Caco-2 (cell line): ENCODE measurements around the gene SYT9. TPM values are rescaled to one million over a fixed set of nuclear protein-coding genes. Genes with fewer than 3 reads are reported as not detected.

Experiments used
- BruUV-seq: library from RNA; stranded (reverse); fragments of 400-500 nt; replicated peaks from 2 replicates; lab custom pipeline; 2021; lab: Mats Ljungman, UMichigan
- CTCF ChIA-PET: fragments of 300-600 bp; sonication (Branson Sonifier 250); formaldehyde crosslinking; loops from one replicate; lab custom pipeline; 2022; ENCODE audit warnings: antibody characterized with exemption; lab: Charles Lee
- POLR2A ChIA-PET: fragments of 300-600 bp; sonication (Branson Sonifier 250); formaldehyde crosslinking; loops from one replicate; lab custom pipeline; 2022; ENCODE audit warnings: antibody characterized with exemption; lab: Charles Lee
- DNase-seq, 2 experiments: peaks; one replicate each; pipeline versions ENCODE4 v3.0.0 to v3.0.0-alpha.2; 2020 to 2022
- H3K27me3 ChIP-seq: replicated peaks from 2 replicates; pipeline ENCODE4 v1.6.0; 2011; ENCODE audit warnings: low read length; ENCODE audit not compliant: control insufficient read depth, insufficient read depth
- H3K36me3 ChIP-seq: 2 replicates; pipeline ENCODE4 v1.5.1; 2011; ENCODE audit warnings: low read length; ENCODE audit not compliant: control insufficient read depth, insufficient read depth
- H3K4me1 ChIP-seq: fragments of 250-450 bp; sonication (Bioruptor Pico); 2 replicates; pipeline ENCODE4 v1.5.1; 2020; ENCODE audit warnings: mild to moderate bottlenecking
- H3K4me3 ChIP-seq: 2 replicates; pipeline ENCODE4 v1.5.1; 2011; ENCODE audit warnings: low read depth, mild to moderate bottlenecking, control low read depth, low read length
- H3K9me3 ChIP-seq: fragments of 250-450 bp; sonication (Bioruptor Pico); 2 replicates; pipeline ENCODE4 v1.5.1; 2020; ENCODE audit warnings: mild to moderate bottlenecking, moderate library complexity
- H3K27ac Mint-ChIP-seq: one replicate; pipeline ENCODE4 v1.8.0; 2022; ENCODE audit warnings: mixed read lengths; ENCODE audit not compliant: unreplicated experiment
- H3K27me3 Mint-ChIP-seq: one replicate; pipeline ENCODE4 v1.8.0; 2022; ENCODE audit warnings: mixed read lengths; ENCODE audit not compliant: insufficient read depth, unreplicated experiment
- H3K36me3 Mint-ChIP-seq: one replicate; pipeline ENCODE4 v1.8.0; 2022; ENCODE audit warnings: mild to moderate bottlenecking, mixed read lengths; ENCODE audit not compliant: insufficient read depth, unreplicated experiment
- H3K4me1 Mint-ChIP-seq: one replicate; pipeline ENCODE4 v1.8.0; 2022; ENCODE audit warnings: low read depth, mixed read lengths; ENCODE audit not compliant: unreplicated experiment
- H3K4me3 Mint-ChIP-seq: one replicate; pipeline ENCODE4 v1.8.0; 2022; ENCODE audit warnings: mild to moderate bottlenecking, moderate library complexity, mixed read lengths; ENCODE audit not compliant: unreplicated experiment
- H3K9me3 Mint-ChIP-seq: one replicate; pipeline ENCODE4 v1.8.0; 2022; ENCODE audit warnings: mixed read lengths; ENCODE audit not compliant: unreplicated experiment
- intact Hi-C: fragments of 100-400 bp; cut with micrococcal nuclease; formaldehyde crosslinking; loops from one replicate; pipeline ENCODE4 v1.10.0; 2022; ENCODE audit not compliant: unreplicated experiment
- total RNA-seq: library from RNA; stranded (reverse); gene quantifications from 2 replicates; pipeline ENCODE4 v1.2.3, GENCODE V29; 2022
- TF ChIP-seq, protein P1 (sequence below), 2 experiments: fragments of 200-600 bp in 1 of 2; IDR thresholded peaks; 1 replicate in 1 of 2; 2 replicates in 1 of 2; pipeline versions ENCODE4 v1.5.1 to v1.8.0; 2011 to 2022; ENCODE audit warnings: antibody characterized with exemption in 1 of 2, control low read depth in 1 of 2, inconsistent platforms in 1 of 2, low read depth in 1 of 2, low read length in 1 of 2, mild to moderate bottlenecking in 1 of 2, moderate library complexity in 1 of 2; ENCODE audit not compliant: insufficient read depth in 1 of 2, severe bottlenecking in 1 of 2, unreplicated experiment in 1 of 2

The SYT9 gene
- total RNA-seq, 1 experiment from 2014 or later = not detected

DNA sequence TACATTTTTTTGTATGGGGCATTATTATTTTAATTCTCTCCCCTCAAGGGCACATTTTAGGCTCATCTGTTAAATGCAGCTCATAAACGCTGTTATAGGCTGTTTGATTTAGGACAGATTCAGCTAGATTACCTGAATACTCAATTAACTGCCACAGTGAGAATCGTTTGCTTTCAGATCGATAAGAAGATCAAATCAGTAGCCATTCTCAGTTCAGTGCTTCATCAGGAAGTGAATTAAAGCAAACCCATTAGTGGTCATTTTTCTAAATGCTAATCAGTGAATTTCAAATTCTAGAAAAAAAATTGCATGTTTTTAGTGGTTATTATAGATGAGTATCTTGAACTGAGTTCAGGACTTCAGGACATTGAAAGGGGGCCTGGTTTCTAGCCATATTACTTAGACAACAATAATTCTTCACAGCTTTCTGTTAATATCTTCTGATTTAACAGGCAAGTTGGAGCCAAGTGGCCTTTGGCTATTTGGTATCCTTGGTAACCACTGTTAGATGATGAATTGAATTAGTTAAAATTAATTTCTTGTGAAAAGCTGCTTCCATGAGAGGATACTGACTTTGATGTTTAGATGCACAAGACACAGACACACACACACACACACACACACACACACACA, 18.6 kb downstream of the SYT9 start:
- Histone ChIP-seq H3K36me3 (no peaks in the 10 kb centered on the region), H3K9me3 (no peaks in the 10 kb centered on the region), H3K4me1 (no peaks in the 10 kb centered on the region), H3K4me3 (no peak overlapping the region), H3K27me3 (no peaks in the 10 kb centered on the region)
- TF ChIP-seq, protein P1, sequence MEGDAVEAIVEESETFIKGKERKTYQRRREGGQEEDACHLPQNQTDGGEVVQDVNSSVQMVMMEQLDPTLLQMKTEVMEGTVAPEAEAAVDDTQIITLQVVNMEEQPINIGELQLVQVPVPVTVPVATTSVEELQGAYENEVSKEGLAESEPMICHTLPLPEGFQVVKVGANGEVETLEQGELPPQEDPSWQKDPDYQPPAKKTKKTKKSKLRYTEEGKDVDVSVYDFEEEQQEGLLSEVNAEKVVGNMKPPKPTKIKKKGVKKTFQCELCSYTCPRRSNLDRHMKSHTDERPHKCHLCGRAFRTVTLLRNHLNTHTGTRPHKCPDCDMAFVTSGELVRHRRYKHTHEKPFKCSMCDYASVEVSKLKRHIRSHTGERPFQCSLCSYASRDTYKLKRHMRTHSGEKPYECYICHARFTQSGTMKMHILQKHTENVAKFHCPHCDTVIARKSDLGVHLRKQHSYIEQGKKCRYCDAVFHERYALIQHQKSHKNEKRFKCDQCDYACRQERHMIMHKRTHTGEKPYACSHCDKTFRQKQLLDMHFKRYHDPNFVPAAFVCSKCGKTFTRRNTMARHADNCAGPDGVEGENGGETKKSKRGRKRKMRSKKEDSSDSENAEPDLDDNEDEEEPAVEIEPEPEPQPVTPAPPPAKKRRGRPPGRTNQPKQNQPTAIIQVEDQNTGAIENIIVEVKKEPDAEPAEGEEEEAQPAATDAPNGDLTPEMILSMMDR (IDR thresholded peaks at IDR 0.05; ENCODE audit: insufficient read depth in 1 of 2, low read depth in 1 of 2, low read length in 1 of 2, severe bottlenecking in 1 of 2, unreplicated experiment in 1 of 2) = no peak
- POLR2A ChIA-PET = no interaction called here
- CTCF ChIA-PET = no interaction called here
- H3K9me3 Mint-ChIP-seq = no peaks in the 10 kb centered on the region
- no TSS peak for BruUV-seq
- H3K4me3 Mint-ChIP-seq = no peak overlapping the region
- H3K4me1 Mint-ChIP-seq = no peaks in the 10 kb centered on the region
- peaks cover 10% of the 10 kb centered on the region for H3K27me3 Mint-ChIP-seq
- no peak overlapping the region for H3K27ac Mint-ChIP-seq
- no peaks in the 10 kb centered on the region for H3K36me3 Mint-ChIP-seq
- DNase-seq = no peak
- intact Hi-C loops = loop anchor here (10.0 kb wide), 1 partner anchor 164 kb away; no protein-coding TSS in a partner anchor

- TF ChIP-seq, protein P1 (IDR thresholded peaks at IDR 0.05; ENCODE audit: insufficient read depth in 1 of 2, low read depth in 1 of 2, low read length in 1 of 2, severe bottlenecking in 1 of 2, unreplicated experiment in 1 of 2) = no peak
- CTCF ChIA-PET = no interaction called here
- no peaks in the 10 kb centered on the region for H3K9me3 Mint-ChIP-seq
- Histone ChIP-seq H3K4me1 (no peaks in the 10 kb centered on the region), H3K27me3 (no peaks in the 10 kb centered on the region), H3K4me3 (no peak overlapping the region), H3K9me3 (no peaks in the 10 kb centered on the region), H3K36me3 (no peaks in the 10 kb centered on the region)
- no peak overlapping the region for H3K4me3 Mint-ChIP-seq
- intact Hi-C loops = loop anchor here (10.0 kb wide), 1 partner anchor 162 kb away; no protein-coding TSS in a partner anchor
- H3K27ac Mint-ChIP-seq = no peak overlapping the region
- POLR2A ChIA-PET = no interaction called here
- no peaks in the 10 kb centered on the region for H3K4me1 Mint-ChIP-seq
- peaks cover 6% of the 10 kb centered on the region for H3K36me3 Mint-ChIP-seq
- no peak for DNase-seq
- no TSS peak for BruUV-seq
- H3K27me3 Mint-ChIP-seq = peaks cover 9% of the 10 kb centered on the region
Measured at GRCh38 chr11:7272373-7272772, 20.7 kb downstream of the SYT9 start.

DNA sequence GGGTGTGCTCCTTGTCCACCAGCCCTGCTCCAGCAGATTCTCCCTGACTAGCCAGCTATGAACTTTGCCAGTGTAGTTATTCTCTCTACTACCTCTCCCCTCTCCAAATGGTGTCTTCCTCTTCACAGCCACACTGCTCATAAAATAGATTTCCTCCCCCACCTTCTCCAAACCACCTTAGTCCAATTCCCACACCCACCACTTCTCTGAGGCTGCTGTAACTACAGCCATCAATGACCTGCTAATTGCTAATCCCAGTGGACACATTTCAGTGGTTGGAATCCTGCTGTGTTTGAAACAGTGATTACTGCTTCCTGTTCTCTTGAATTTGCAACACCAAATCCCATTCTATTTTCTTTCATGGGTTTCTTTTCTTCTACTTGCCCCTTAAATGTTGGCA, 23.4 kb downstream of the SYT9 start:
- no peaks in the 10 kb centered on the region for H3K9me3 ChIP-seq
- BruUV-seq = no TSS peak
- DNase-seq = no peak
- intact Hi-C loops = loop anchor here (10.0 kb wide), 1 partner anchor 160 kb away; no protein-coding TSS in a partner anchor
- ChIA-PET POLR2A (no interaction called here), CTCF (no interaction called here)
- Mint-ChIP-seq H3K4me1 (no peaks in the 10 kb centered on the region), H3K27ac (no peak overlapping the region), H3K4me3 (no peak overlapping the region), H3K36me3 (peaks cover 6% of the 10 kb centered on the region), H3K27me3 (peaks cover 7% of the 10 kb centered on the region), H3K9me3 (no peaks in the 10 kb centered on the region)
- TF ChIP-seq, protein P1 (IDR thresholded peaks at IDR 0.05; ENCODE audit: insufficient read depth in 1 of 2, low read depth in 1 of 2, low read length in 1 of 2, severe bottlenecking in 1 of 2, unreplicated experiment in 1 of 2) = no peak
- H3K36me3 ChIP-seq = no peaks in the 10 kb centered on the region
- no peak overlapping the region for H3K4me3 ChIP-seq
- no peaks in the 10 kb centered on the region for H3K4me1 ChIP-seq
- no peaks in the 10 kb centered on the region for H3K27me3 ChIP-seq
